ENCODE results near the gene MYOF.
"Not testable (repeated sequence)": the region's sequence is repeated elsewhere in the genome, so short reads cannot be mapped to it uniquely, and the experiment has no call there.

Gene MYOF

GRCh38 chr10:93475871-93476270, 6.3 kb downstream of the MYOF start:
- peak; percentile 72 for DNase-seq

- no peak for DNase-seq
These were observed 6.9 kb downstream of the MYOF start for GRCh38 chr10:93475227-93475626.

GRCh38 chr10:93473804-93474472, 8.2 kb downstream of the MYOF start:
- DNase-seq, result no peak

- no peak for DNase-seq
These were observed 9.0 kb downstream of the MYOF start for GRCh38 chr10:93473161-93473560.

GRCh38 chr10:93471110-93471651, 11.0 kb downstream of the MYOF start:
- peak; percentile 87 for DNase-seq

- no peak for DNase-seq
These were observed 12.7 kb downstream of the MYOF start for GRCh38 chr10:93469454-93469853.

- DNase-seq, result no peak
These were observed 13.5 kb downstream of the MYOF start for GRCh38 chr10:93468461-93469213.

GRCh38 chr10:93467635-93468034, 14.5 kb downstream of the MYOF start:
- not testable (repeated sequence) for DNase-seq

GRCh38 chr10:93465806-93466675, 16.1 kb downstream of the MYOF start:
- DNase-seq, result peak; percentile 54

GRCh38 chr10:93464776-93465388, 17.3 kb downstream of the MYOF start:
- peak; percentile 58 for DNase-seq

GRCh38 chr10:93463723-93464476, 18.2 kb downstream of the MYOF start:
- peak; percentile 82 for DNase-seq

- peak; percentile 65 for DNase-seq
These were observed 19.3 kb downstream of the MYOF start for GRCh38 chr10:93462881-93463280.

GRCh38 chr10:93462371-93462770, 19.8 kb downstream of the MYOF start:
- no peak for DNase-seq

- no peak for DNase-seq
These were observed 20.3 kb downstream of the MYOF start for GRCh38 chr10:93461807-93462178.

GRCh38 chr10:93461109-93461806, 20.9 kb downstream of the MYOF start:
- DNase-seq, result no peak

GRCh38 chr10:93459466-93459865, 22.7 kb downstream of the MYOF start:
- no peak for DNase-seq

- DNase-seq, result peak; percentile 66
These were observed 23.3 kb downstream of the MYOF start for GRCh38 chr10:93458821-93459257.

GRCh38 chr10:93457511-93457910, 24.6 kb downstream of the MYOF start:
- no peak for DNase-seq

GRCh38 chr10:93456480-93456879, 25.7 kb downstream of the MYOF start:
- no peak for DNase-seq

GRCh38 chr10:93454736-93455135, 27.4 kb downstream of the MYOF start:
- DNase-seq, result no peak

GRCh38 chr10:93454146-93454545, 28.0 kb downstream of the MYOF start:
- DNase-seq, result no peak

Measured in inflammatory macrophage treated with lipopolysaccharide for 4 hours (primary cell).